ENCODE measurements around the gene ZNF180. TPM values are rescaled to one million over a fixed set of nuclear protein-coding genes. Genes with fewer than 3 reads are reported as not detected.

ZNF180 gene
- total RNA-seq, 1 donor from 2014 or later = 5.3 TPM

DNA sequence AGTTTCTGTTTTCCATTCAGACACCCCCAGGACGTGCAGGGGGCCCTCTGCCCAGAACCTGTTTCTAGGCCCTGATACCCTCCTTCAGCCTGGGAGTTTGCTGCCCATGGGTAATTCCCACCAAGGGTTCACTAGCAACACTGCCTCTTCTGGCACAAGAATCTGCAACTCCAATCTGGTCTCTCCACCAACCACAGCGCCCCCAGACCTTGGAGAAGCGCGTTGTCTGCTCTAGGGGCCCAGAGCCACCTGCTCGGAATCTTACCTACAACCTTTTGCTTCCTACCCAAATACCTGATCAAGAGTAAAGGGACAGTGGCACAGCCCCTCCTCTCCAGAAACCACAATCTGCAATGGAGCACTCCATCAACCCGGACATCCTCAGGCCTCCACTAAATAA, 763 bp downstream of the ZNF180 start:
- peak overlapping the region; percentile 87 for H3K4me2 ChIP-seq (ENCODE audit: low read length)
- no peak overlapping the region for H3K27ac ChIP-seq (ENCODE audit: low read depth, low read length)
- H3K27me3 Mint-ChIP-seq (ENCODE audit: low read depth, unreplicated experiment) = peaks cover 3% of the 10 kb centered on the region
- peak overlapping the region; percentile 88 for H3K9ac ChIP-seq (ENCODE audit: low read length)
- DNase-seq (ENCODE audit: low read depth) (no peak), FAIRE-seq (no peak)
- TF ChIP-seq EZH2 (IDR thresholded peaks at IDR 0.05; ENCODE audit: insufficient read depth, low read length) = no peak
- TF ChIP-seq CTCF (IDR thresholded peaks at IDR 0.05; ENCODE audit: insufficient read depth, low read depth, low read length) = no peak
- peak overlapping the region; percentile 97 for H3K4me3 Mint-ChIP-seq (ENCODE audit: unreplicated experiment)
- H4K20me1 ChIP-seq (ENCODE audit: insufficient read depth, low read length) = peaks cover 38% of the 10 kb centered on the region
- H3K79me2 ChIP-seq (ENCODE audit: insufficient read depth, low read length) = peaks cover 58% of the 10 kb centered on the region
- H3K36me3 ChIP-seq (ENCODE audit: insufficient read depth, low read length) = peaks cover 8% of the 10 kb centered on the region
- no peaks in the 10 kb centered on the region for H3K27me3 ChIP-seq (ENCODE audit: insufficient read depth, low read length)
- H3K9me3 ChIP-seq (ENCODE audit: insufficient read depth, low read depth, low read length) = peaks cover 9% of the 10 kb centered on the region
- peak overlapping the region; percentile 82 for H3K4me3 ChIP-seq (ENCODE audit: insufficient read depth, low read depth, low read length)
- peak overlapping the region; percentile 96 for H2AFZ ChIP-seq (ENCODE audit: low read depth, low read length)
- peaks cover 8% of the 10 kb centered on the region for H3K4me1 ChIP-seq (ENCODE audit: insufficient read depth, low read length)
- peaks cover 42% of the 10 kb centered on the region for H3K36me3 Mint-ChIP-seq (ENCODE audit: low read depth, unreplicated experiment)
- H3K9me3 Mint-ChIP-seq (ENCODE audit: unreplicated experiment) = peaks cover 38% of the 10 kb centered on the region
- H3K27ac Mint-ChIP-seq (ENCODE audit: unreplicated experiment) = peak overlapping the region; percentile 66
- H3K4me1 Mint-ChIP-seq (ENCODE audit: low read depth, unreplicated experiment) = peaks cover 5% of the 10 kb centered on the region

DNA sequence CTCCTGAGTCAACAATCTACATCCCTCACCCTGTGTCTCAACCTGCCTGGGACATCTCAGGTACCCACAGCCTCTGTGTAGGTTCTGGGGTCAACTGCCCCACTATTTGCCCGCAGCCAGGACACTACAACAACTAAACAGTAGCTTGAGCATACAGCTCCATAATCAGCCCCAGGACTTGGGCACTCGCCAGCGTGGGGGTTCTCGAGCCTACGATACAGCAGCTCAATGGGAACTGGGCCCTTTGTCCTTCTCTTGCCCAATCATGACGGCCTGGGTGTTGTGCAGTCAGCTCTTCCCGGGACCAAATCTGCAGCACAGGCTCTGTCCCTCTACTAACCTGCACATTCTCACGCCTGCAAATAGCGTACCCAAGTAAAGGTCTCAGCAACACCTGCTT, 1.3 kb downstream of the ZNF180 start:
- peak overlapping the region; percentile 87 for H3K4me2 ChIP-seq (ENCODE audit: low read length)
- FAIRE-seq (no peak), DNase-seq (ENCODE audit: low read depth) (no peak)
- no peaks in the 10 kb centered on the region for H3K27me3 Mint-ChIP-seq (ENCODE audit: low read depth, unreplicated experiment)
- no peak overlapping the region for H3K9ac ChIP-seq (ENCODE audit: low read length)
- H3K9me3 ChIP-seq (ENCODE audit: insufficient read depth, low read depth, low read length) = peaks cover 9% of the 10 kb centered on the region
- H3K4me3 Mint-ChIP-seq (ENCODE audit: unreplicated experiment) = peak overlapping the region; percentile 97
- no peaks in the 10 kb centered on the region for H3K27me3 ChIP-seq (ENCODE audit: insufficient read depth, low read length)
- H3K27ac ChIP-seq (ENCODE audit: low read depth, low read length) = no peak overlapping the region
- H3K9me3 Mint-ChIP-seq (ENCODE audit: unreplicated experiment) = peaks cover 44% of the 10 kb centered on the region
- H3K4me3 ChIP-seq (ENCODE audit: insufficient read depth, low read depth, low read length) = peak overlapping the region; percentile 82
- H3K4me1 ChIP-seq (ENCODE audit: insufficient read depth, low read length) = peaks cover 8% of the 10 kb centered on the region
- H4K20me1 ChIP-seq (ENCODE audit: insufficient read depth, low read length) = peaks cover 38% of the 10 kb centered on the region
- peaks cover 47% of the 10 kb centered on the region for H3K36me3 Mint-ChIP-seq (ENCODE audit: low read depth, unreplicated experiment)
- peaks cover 11% of the 10 kb centered on the region for H3K36me3 ChIP-seq (ENCODE audit: insufficient read depth, low read length)
- H3K4me1 Mint-ChIP-seq (ENCODE audit: low read depth, unreplicated experiment) = peaks cover 5% of the 10 kb centered on the region
- peaks cover 63% of the 10 kb centered on the region for H3K79me2 ChIP-seq (ENCODE audit: insufficient read depth, low read length)
- H2AFZ ChIP-seq (ENCODE audit: low read depth, low read length) = no peak overlapping the region
- no peak for TF ChIP-seq CTCF (IDR thresholded peaks at IDR 0.05; ENCODE audit: insufficient read depth, low read depth, low read length)
- no peak for TF ChIP-seq EZH2 (IDR thresholded peaks at IDR 0.05; ENCODE audit: insufficient read depth, low read length)
- no peak overlapping the region for H3K27ac Mint-ChIP-seq (ENCODE audit: unreplicated experiment)

- no peak for TF ChIP-seq EZH2 (IDR thresholded peaks at IDR 0.05; ENCODE audit: insufficient read depth, low read length)
- Histone ChIP-seq H3K79me2 (ENCODE audit: insufficient read depth, low read length) (peaks cover 85% of the 10 kb centered on the region), H2AFZ (ENCODE audit: low read depth, low read length) (no peak overlapping the region), H3K36me3 (ENCODE audit: insufficient read depth, low read length) (peaks cover 17% of the 10 kb centered on the region), H3K27me3 (ENCODE audit: insufficient read depth, low read length) (no peaks in the 10 kb centered on the region), H3K9ac (ENCODE audit: low read length) (no peak overlapping the region), H3K4me2 (ENCODE audit: low read length) (no peak overlapping the region), H3K4me1 (ENCODE audit: insufficient read depth, low read length) (peaks cover 8% of the 10 kb centered on the region), H3K4me3 (ENCODE audit: insufficient read depth, low read depth, low read length) (no peak overlapping the region), H4K20me1 (ENCODE audit: insufficient read depth, low read length) (peaks cover 38% of the 10 kb centered on the region), H3K27ac (ENCODE audit: low read depth, low read length) (no peak overlapping the region), H3K9me3 (ENCODE audit: insufficient read depth, low read depth, low read length) (peaks cover 24% of the 10 kb centered on the region)
- FAIRE-seq (no peak), DNase-seq (ENCODE audit: low read depth) (no peak)
- Mint-ChIP-seq H3K27ac (ENCODE audit: unreplicated experiment) (no peak overlapping the region), H3K4me1 (ENCODE audit: low read depth, unreplicated experiment) (peaks cover 5% of the 10 kb centered on the region), H3K27me3 (ENCODE audit: low read depth, unreplicated experiment) (no peaks in the 10 kb centered on the region), H3K36me3 (ENCODE audit: low read depth, unreplicated experiment) (peaks cover 70% of the 10 kb centered on the region), H3K4me3 (ENCODE audit: unreplicated experiment) (no peak overlapping the region), H3K9me3 (ENCODE audit: unreplicated experiment) (peaks cover 60% of the 10 kb centered on the region)
Observed at GRCh38 chr19:44496711-44497110, 3.6 kb downstream of the ZNF180 start.

Data from astrocyte (in vitro differentiated cells and primary cell).